GM12873 (cell line): Measurements from ENCODE around the gene CGA.
A peak's percentile ranks its signal among the peaks of the same experiment; 100 is the strongest.

Source experiments
- TF ChIP-seq, protein P1 (sequence below): IDR thresholded peaks from 2 replicates; pipeline ENCODE4 v1.5.1; 2012; ENCODE audit warnings: low read depth, mild to moderate bottlenecking, moderate library complexity, low read length, control low read depth; ENCODE audit not compliant: insufficient read depth; ENCODE audit errors: missing control alignments

The CGA gene

DNA sequence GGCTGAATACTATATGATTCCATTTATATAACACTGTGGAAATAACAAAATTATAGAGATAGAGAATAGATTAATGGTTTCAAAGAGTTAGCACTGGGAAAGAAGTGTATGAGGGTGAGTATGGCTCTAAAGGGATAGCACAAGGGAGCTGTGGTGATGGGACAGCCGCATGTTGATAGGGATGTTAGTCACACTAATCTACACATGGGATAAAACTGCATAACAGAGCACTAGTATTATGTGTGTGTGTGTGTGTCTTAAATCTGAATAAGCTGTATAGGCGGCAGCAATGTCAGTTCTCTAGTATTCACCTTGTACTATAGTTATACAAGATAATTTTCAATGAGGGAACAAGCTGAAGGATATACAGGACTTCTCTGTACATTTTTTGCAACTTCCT is 5.8 kb downstream of the CGA start:
- TF ChIP-seq, protein P1, sequence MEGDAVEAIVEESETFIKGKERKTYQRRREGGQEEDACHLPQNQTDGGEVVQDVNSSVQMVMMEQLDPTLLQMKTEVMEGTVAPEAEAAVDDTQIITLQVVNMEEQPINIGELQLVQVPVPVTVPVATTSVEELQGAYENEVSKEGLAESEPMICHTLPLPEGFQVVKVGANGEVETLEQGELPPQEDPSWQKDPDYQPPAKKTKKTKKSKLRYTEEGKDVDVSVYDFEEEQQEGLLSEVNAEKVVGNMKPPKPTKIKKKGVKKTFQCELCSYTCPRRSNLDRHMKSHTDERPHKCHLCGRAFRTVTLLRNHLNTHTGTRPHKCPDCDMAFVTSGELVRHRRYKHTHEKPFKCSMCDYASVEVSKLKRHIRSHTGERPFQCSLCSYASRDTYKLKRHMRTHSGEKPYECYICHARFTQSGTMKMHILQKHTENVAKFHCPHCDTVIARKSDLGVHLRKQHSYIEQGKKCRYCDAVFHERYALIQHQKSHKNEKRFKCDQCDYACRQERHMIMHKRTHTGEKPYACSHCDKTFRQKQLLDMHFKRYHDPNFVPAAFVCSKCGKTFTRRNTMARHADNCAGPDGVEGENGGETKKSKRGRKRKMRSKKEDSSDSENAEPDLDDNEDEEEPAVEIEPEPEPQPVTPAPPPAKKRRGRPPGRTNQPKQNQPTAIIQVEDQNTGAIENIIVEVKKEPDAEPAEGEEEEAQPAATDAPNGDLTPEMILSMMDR: no peak

DNA sequence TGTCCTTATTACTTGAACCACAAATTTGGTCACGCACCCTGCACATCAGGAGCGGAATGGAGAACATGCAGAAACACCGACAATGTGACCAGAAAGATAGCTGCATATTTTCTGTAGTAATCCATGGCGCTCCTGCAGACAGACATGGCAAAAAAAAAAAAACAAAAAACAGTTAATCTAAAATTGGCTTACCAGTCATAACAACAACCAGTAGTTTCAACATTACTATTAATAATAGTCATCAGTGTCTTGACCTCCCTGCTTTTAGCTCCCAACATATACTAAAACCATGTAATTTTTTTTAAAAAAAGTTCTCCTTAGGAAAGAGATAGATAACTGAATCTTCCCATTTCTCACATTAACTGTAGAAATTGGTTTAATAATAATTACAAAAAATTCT is 6.8 kb downstream of the CGA start:
- TF ChIP-seq, protein P1: no peak

DNA sequence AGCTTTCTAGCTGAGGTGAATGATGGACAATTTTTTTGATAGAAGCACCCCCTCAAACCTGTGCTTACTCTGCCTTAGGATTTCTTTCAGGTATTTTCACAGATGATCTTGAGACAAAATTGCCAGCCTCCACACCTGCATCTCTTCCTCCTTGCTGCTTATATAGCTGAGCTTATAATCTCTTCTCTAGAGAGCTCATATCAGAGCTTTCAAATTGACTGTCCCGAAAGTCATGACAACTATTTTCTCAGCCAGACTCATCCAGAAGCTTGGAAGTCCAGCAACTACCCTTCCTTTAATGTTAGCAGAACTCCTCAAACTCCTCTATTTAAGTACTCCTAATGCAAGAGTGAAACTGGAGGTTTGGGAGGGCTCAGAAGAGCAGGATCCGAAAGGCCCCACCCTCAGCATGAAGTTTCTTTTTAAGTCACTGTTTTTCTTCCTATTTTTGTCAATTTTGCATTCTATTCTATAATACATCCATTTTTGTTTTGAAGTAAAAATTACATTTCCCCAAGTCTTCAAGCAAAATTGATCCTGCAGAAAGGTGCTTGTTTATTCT is 12.7 kb downstream of the CGA start:
- TF ChIP-seq, protein P1: no peak

DNA sequence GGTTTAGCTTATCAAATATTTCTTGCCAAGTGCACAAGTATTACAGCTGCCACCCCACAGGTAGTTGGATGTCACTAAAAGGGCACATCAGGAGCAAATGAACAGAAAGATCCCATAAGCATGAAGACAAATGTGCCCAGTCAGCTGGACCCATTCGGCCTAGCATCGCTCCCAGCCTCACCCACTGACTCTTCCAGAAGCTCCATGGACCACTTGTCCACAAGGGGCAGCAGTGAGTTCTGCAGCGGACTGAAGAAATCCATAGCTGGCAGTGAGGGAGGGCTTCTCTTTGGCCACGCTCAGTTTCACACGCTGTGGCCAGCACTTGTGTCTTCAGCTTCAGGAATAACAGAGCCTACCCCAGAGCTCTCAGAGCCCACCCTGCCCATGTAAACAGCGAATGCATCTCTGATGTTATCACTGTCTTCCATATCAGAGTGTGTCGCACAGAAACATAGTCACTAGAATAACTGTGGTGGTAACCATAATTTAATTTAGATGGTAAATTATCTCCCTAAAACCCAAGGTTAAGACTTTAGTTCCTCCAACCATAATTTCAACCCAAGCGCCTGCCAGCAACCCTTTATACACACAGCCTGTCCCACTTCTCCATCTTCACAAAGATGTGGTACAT is 15.8 kb downstream of the CGA start:
- TF ChIP-seq, protein P1: peak; percentile 99

DNA sequence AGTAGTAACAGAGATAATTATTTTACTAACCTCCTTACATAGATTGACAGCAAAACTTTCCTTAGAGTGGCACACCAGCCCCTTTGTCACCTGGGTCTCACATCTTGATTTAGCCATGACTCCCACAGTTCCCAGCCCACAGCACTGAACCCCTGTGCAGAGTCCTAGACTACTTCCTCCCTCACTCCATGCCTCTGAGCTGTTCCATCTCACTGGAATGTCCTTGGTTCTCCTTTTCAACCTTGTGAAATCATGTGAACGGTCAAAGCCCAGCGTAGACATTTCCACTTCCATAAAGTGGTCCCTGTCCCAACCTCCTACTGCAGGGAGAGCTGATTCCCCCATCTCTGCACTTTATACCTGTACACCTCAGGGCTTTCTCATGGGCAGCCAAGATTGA is 19.7 kb downstream of the CGA start:
- TF ChIP-seq, protein P1: no peak

DNA sequence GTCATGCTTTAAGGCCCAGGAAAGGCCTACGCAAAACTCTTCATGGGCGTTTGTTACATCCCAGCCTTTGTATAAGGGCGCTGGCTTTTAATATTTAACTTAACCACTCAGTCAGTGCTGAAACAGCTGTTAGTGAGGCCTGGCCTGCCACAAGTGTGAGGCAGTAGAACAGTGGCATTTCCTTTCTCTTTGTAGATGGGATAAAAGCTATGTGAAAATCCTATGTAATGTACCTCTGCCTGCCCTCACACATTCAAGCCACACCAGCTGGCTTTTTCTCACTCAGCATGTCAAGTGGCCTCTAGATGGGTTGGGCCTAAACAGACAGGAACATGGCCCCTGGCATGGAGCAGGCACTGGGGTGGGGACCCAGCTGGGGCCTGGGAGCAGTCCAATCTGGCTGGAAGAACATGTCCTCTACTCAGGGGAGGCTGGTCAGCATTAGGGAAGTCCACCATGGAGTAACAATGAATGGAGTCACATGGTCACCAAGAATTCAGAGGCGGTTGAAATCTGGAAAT is 20.7 kb downstream of the CGA start:
- TF ChIP-seq, protein P1: no peak

DNA sequence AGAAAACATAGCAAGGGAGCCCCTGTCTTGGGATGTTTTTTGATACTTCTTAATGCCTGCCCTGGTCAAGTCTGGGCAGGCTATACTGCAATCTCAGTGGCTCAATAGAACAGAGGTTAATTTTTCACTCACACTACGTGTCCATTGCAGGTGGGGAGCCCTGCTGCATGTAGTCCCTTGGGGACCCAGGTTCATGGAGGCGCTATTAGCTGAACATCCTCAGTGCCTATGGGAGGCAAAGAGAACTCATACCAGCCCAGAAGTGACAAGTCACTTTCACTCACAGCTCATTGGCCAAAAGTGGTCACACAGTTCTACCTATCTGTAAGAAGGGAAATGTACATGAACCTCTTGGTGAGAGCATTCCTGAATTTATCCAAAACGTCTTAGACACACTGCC is 23.2 kb downstream of the CGA start:
- TF ChIP-seq, protein P1: no peak
